Right ventricle myocardium superior (tissue), 1 donor: ENCODE data around the gene NADK2. TPM values are rescaled to one million over a fixed set of nuclear protein-coding genes. Genes with fewer than 3 reads are reported as not detected.

Experiments
- ATAC-seq: fragments of 200-7000 bp; cut with Tn5 transposase; one replicate; pipeline ENCODE4 v1.9.1; 2020; ENCODE audit warnings: mild to moderate bottlenecking; ENCODE audit not compliant: poor library complexity
- DNase-seq: peaks from one replicate; pipeline ENCODE4 v3.0.0-alpha.2; 2020
- intact Hi-C: fragments of 100-400 bp; cut with DNase I; formaldehyde crosslinking; loops from one replicate; pipeline ENCODE4 v1.11.2; 2022
- microRNA-seq: library from miRNA; unstranded; fragments of <30 nt; microRNA quantifications from one replicate; pipeline ENCODE4 v1.2.0, GENCODE V29; 2020
- total RNA-seq: library from RNA; stranded (reverse); fragmentation: NEBNext Ultra II Directional; extraction: Animal tissue kit (Norgen Biotek cat#: 25700); gene quantifications from one replicate; pipeline ENCODE4 v1.2.1, GENCODE V29; 2021
- donor health status: DM: no; HTN: yes; CAD: no; lungs with severe emphysema.

The NADK2 gene
- total RNA-seq, 1 donor from 2014 or later: 37.3 TPM

GRCh38 chr5:36152324-36153297 lies 89.1 kb downstream of the NADK2 start:
- intact Hi-C loops: no loop called here
- ATAC-seq (peak; percentile 13), DNase-seq (no peak)

- DNase-seq (peak; percentile 99), ATAC-seq (peak; percentile 99)
- intact Hi-C loops: no loop called here
Measured at GRCh38 chr5:36151434-36152323, 90.0 kb downstream of the NADK2 start, which contains the start of the genes LMBRD2 and SKP2. LMBRD2 (minus strand) TSS chr5:36151887; CDS start chr5:36143349, 8,538 bp downstream. SKP2 (plus strand) TSS chr5:36152111; CDS start chr5:36152263, 152 bp downstream.

GRCh38 chr5:36150676-36151433 lies 90.9 kb downstream of the NADK2 start:
- ATAC-seq (peak; percentile 42), DNase-seq (peak; percentile 55)
- intact Hi-C loops: no loop called here

- no peak for DNase-seq
- intact Hi-C loops: no loop called here
- no peak for ATAC-seq
Measured at GRCh38 chr5:36147681-36148080, 94.0 kb downstream of the NADK2 start.

- no peak for DNase-seq
- no peak for ATAC-seq
- intact Hi-C loops: no loop called here
Measured at GRCh38 chr5:36146390-36146789, 95.3 kb downstream of the NADK2 start.

GRCh38 chr5:36145311-36145710 lies 96.4 kb downstream of the NADK2 start:
- ATAC-seq (no peak), DNase-seq (no peak)
- intact Hi-C loops: no loop called here

Small RNA genes within 50 kb of the gene (microRNA-seq; reads per million reads assigned to microRNA genes)
- 1.3 reads per million for gene MIR580

Other genes with a start within 250 kb of the NADK2 start
- gene UGT3A2, start 175.0 kb downstream of the NADK2 start, total RNA-seq: not detected
- gene LMBRD2, start 90.0 kb downstream of the NADK2 start, total RNA-seq: 9.5 TPM
- 4.7 TPM for gene SKP2, start 89.8 kb downstream of the NADK2 start, total RNA-seq
- 0.38 TPM for gene RANBP3L, start 60.0 kb upstream of the NADK2 start, total RNA-seq